ENCODE results near the gene TMEM150B. TPM values are rescaled to one million over a fixed set of nuclear protein-coding genes. Genes with fewer than 3 reads are reported as not detected.

Gene TMEM150B
- total and polyA plus RNA-seq, 8 donors, result 0.18 to 15.8 (median 1.1) TPM; not detected in 2

DNA sequence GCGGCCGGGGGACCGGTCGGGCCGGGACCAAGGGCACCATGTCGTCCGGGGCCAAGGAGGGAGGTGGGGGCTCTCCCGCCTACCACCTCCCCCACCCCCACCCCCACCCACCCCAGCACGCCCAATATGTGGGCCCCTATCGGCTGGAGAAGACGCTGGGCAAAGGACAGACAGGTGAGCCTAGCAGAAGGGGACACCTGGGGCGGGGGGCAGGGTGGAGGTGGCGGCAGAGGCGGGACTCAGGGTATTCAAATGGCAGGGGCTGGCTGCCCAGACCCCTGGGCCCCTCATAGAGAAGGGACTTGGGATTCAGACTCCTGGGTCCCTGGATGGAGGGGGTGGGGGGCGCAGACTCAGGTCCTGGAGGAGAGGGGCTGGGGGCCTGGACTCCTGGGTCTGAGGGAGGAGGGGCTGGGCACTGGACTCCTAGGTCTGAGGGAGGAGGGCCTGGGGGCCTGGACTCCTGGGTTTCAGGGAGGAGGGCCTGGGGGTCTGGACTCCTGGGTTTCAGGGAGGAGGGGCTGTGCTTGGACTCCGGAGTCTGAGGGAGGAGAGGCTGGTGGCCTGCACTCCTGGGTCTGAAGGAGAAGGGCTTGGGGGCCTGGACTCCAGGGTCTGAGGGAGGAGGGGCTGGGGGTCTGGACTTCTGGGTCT lies 40.6 kb downstream of the TMEM150B start:
- Histone ChIP-seq H3K36me3 (peaks cover 0 to 22% (median 0%) of the 10 kb centered on the region in 4 donors), H3K4me3 (peak overlapping the region; percentile 42 to 59 (median 52)), H3K27me3 (peaks cover 0 to 34% (median 10%) of the 10 kb centered on the region in 3 donors), H3K27ac (peak overlapping the region in 4 of 5 donors; percentile 69 to 89 (median 78)), H3K4me1 (peaks cover 7 to 38% (median 23%) of the 10 kb centered on the region in 4 donors), H3K9me3 (no peaks in the 10 kb centered on the region)
- intact Hi-C loops (cut with DNase I; ENCODE audit: low total_unique reads), result loop anchor here (10.0 kb wide), 1 partner anchor 210 kb away; no protein-coding TSS in a partner anchor
- DNase-seq, result peak in 1 of 2 donors; percentile 46
- no peak for TF ChIP-seq EP300 (IDR thresholded peaks at IDR 0.05)
- TF ChIP-seq CTCF (IDR thresholded peaks at IDR 0.05), result no peak
- no peak for TF ChIP-seq POLR2AphosphoS5 (IDR thresholded peaks at IDR 0.05)
- no peak for TF ChIP-seq POLR2A (IDR thresholded peaks at IDR 0.05)
- 17 to 34% (median 26%) methylated on average over 6 to 16 of the region's 16 CpGs for WGBS, 5 donors

DNA sequence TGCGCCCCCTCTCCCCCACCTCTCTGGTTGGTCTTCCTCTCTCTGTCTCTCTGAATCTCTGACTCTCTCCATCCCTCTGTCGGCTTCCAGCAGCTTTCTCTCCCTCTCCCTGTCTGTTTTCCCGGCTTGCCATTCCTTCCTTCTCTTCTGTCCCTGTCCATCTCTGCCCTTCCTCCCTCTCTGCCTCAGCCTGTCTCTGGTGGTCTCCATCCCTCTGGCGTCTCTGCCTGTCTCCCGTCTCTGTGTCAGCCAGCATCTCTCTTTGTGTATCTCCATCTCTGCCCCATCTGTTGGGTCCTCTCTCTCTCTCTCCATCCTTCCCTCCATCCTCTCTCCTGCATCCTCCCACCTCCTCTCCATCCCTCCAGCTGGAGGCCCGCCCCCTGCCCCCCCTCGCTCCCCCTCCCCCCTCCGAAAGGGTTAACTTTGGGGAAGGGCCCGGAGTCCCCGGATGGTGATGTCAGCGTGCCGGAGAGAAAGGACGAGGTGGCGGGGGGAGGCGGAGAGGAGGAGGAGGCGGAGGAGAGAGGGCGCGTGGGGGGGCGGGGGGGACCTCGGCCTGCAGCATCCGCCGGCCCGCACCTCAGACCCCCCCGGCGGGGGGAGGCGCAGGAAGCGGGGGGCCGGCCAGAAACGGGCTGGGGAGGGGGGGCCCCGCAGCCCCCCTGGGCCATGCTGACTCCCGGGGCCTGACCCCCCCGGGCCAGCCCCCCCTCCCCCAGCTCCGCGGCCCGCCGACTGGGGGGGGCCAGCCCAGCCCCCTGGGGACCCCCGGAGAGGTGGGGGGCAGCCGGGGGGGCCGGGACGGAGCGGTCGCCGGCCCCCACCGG lies 41.4 kb downstream of the TMEM150B start, which contains the start of gene BRSK1:
BRSK1 (plus strand) TSS at position 450 of the 830 bp plus-strand sequence. CDS start 446 bp downstream, outside the sequence.
- peaks cover 0 to 34% (median 10%) of the 10 kb centered on the region in 3 donors for H3K27me3 ChIP-seq
- peak within 1 kb of the TSS in 4 of 5 donors; percentile 69 to 89 (median 78) for H3K27ac ChIP-seq
- peak within 1 kb of the TSS; percentile 42 to 59 (median 52) for H3K4me3 ChIP-seq
- H3K36me3 ChIP-seq, result peaks cover 0 to 15% (median 0%) of the 10 kb centered on the region in 4 donors
- H3K9me3 ChIP-seq, result no peaks in the 10 kb centered on the region
- TF ChIP-seq POLR2AphosphoS5 (IDR thresholded peaks at IDR 0.05), result no peak
- TF ChIP-seq CTCF (IDR thresholded peaks at IDR 0.05), result no peak
- TF ChIP-seq POLR2A (IDR thresholded peaks at IDR 0.05), result no peak
- no peak for TF ChIP-seq EP300 (IDR thresholded peaks at IDR 0.05)
- peaks cover 14 to 45% (median 30%) of the 10 kb centered on the region in 4 donors for H3K4me1 ChIP-seq
- intact Hi-C loops (cut with DNase I; ENCODE audit: low total_unique reads), result loop anchor here (10.0 kb wide), 1 partner anchor 211 kb away; no protein-coding TSS in a partner anchor
- peak; percentile 35 to 89 for DNase-seq
- 6 to 15% (median 11%) methylated on average over 13 to 39 of the region's 44 CpGs for WGBS, 5 donors

DNA sequence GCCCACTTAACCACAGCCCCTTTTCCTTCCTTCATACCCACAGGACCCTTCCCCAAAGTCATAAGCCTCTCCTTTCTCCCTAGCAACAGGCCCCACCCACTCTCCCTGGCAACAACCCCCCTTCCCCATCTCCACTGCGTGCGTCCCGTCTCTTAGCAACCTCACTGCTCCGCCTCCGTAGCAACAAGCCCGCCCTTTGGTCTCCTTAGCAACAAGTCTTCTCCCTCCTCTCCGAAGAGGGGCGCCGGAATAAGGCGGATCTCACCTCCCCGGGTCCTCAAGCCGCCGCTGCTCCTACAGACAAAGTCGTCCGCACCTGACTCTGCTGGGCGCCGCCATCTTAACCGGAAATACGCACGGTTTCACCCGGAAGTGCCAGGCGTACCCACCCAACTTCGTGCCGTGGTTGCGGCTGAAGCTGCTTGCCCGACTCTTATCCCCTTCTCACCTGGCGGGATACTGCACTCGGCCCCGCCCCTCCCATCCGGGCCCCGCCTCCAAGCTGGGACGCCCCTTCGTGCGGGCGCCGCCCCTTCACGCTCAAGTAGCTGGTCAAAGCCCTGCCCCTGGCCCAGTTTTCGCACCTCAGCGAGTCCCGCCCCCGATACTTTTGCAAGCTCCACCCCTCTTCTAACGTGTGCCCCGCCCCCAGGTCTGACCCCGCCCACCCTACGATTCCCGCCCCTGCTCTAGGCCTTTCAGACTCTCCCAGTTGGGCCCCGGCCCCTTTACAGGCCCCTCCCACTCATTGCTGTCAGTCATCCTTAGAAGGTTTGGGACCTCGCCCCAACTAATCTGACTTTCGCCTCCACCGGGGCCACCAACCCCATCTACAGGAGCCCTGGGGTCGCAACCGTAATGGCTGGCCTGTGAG lies 45.1 kb downstream of the TMEM150B start, which contains the start of gene HSPBP1:
HSPBP1 (minus strand) TSS at position 341 of the 874 bp plus-strand sequence. CDS start 502 bp downstream, outside the sequence.
- TF ChIP-seq CTCF (IDR thresholded peaks at IDR 0.05) (peak in 1 of 7 experiments; percentile 10), POLR2AphosphoS5 (IDR thresholded peaks at IDR 0.05) (peak; percentile 32 to 89 (median 50)), EP300 (IDR thresholded peaks at IDR 0.05) (no peak)
- Histone ChIP-seq H3K4me1 (peaks cover 14 to 50% (median 27%) of the 10 kb centered on the region in 4 donors), H3K36me3 (peaks cover 6 to 32% (median 28%) of the 10 kb centered on the region in 4 donors), H3K4me3 (peak within 1 kb of the TSS; percentile 73 to 86 (median 84)), H3K27me3 (peaks cover 0 to 28% (median 10%) of the 10 kb centered on the region in 3 donors), H3K27ac (peak within 1 kb of the TSS; percentile 69 to 89 (median 78)), H3K9me3 (no peaks in the 10 kb centered on the region)
- DNase-seq, result peak; percentile 97 to 99
- 3 to 4% (median 3%) methylated on average over 43 to 52 of the region's 52 CpGs for WGBS, 5 donors
- intact Hi-C loops (cut with DNase I; ENCODE audit: low total_unique reads), result loop anchor here (10.0 kb wide), 1 partner anchor 215 kb away; no protein-coding TSS in a partner anchor
